ENCODE measurements around the gene UPK3BL2. TPM values are rescaled to one million over a fixed set of nuclear protein-coding genes. Genes with fewer than 3 reads are reported as not detected.

The UPK3BL2 gene, protein sequence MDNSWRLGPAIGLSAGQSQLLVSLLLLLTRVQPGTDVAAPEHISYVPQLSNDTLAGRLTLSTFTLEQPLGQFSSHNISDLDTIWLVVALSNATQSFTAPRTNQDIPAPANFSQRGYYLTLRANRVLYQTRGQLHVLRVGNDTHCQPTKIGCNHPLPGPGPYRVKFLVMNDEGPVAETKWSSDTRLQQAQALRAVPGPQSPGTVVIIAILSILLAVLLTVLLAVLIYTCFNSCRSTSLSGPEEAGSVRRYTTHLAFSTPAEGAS
- total RNA-seq, result 10 to 100 TPM; 15.7 to 15.9 TPM

DNA sequence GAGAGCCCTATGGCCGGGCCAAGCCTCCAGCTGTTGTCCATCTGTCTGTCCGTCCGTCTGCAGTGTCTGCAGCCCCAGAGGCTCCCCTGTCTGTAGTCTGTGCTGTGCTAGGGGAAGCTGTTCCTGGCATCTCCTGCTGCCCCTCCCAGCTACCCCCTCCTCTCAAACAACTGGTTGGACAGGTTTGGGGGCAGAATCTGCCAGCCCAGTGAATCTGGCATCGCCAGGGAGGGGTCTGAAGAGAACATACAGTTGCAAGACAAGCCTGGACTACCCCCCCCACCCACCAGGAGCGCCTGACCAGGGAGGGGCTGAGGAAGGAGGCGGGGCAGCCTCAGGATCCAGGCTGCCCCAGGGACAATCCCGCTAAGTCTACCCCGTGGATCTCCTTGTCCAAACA is at the start of gene UPK3BL2:
TSS of gene UPK3BL2 (minus strand) at position 101 of the 400 bp plus-strand sequence. CDS start at position 41, 60 bp downstream.

DNA sequence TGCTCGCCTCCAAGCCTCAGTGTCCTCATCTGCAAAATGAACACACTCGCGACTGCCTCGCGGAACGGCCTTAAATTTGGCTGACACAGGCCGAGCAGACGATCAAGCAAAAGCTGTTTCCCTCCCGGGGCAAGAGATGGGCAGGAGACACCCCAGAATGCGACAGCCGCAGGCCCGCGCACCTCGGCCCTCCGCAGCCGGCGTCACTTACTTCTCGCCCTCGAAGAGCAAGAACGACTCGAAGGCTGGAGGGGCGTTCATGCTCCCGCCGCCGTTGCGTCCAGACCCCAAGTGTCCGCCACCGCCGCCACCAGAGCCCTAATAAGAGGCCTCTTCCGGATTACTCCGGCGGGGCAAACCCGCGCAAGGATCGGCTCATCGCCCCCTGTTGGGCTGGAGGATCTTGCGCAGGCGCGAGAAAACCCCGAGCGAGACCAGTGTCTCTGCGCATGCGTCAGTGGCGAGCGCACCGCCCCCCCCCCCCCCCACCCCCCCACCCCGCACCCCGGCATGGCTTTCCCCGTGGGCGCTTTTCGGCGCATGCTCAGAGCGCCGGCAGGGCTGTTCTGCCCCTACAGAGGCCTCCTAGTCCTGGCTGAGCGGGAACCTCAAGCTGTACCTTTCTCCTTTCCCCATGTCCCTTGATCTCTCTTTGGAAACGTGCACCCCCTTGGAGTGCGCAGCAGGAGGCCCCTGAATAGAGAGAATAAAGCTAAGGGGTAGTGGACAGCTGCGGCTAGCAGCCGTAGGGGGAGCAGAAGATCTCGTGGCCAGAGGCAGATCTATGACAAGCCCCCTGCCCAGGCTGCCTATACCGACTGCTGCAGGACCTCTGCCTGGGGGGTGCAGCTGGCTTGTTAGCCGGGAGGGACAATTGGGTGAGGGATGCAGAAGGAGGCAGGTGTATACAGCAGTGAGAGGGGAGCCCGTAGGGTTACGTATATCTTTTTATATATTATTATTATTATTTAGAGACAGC is 29.1 kb upstream of the UPK3BL2 start, which contains the start of gene POLR2J3:
TSS of gene POLR2J3 (minus strand) at position 323 of the 979 bp plus-strand sequence. CDS start at position 261, 62 bp downstream.

DNA sequence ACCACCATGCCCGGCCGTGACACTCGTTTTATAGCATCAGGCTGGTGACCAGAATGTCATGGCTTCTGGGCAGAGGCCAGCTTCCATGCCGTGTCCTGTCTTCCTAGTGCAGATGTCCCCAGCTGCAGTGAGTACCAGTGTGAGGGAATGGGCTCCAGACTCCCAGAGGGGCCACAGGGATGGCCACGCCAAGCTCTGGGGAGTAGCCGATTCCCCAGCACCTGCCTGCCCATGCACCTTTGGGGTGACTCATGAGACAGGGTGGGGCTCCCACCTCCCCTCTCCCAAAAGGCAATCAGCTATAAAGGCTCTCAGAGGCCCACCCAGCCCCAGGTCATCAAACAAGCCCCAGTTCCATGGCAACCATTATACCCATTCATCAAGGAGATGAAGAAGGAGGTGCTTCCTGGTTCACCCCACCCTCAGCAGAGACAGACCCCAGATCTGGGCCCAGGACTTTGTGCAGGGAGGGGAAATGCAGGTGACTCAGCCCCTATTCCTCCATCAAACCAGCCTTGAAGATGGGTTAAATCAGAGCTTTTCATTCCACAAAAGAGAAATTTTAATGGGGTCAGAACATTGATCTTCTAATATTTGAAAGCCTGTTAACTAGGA is 7.4 kb upstream of the UPK3BL2 start, which contains the start of gene SPDYE2:
TSS of gene SPDYE2 (plus strand) at position 419 of the 615 bp plus-strand sequence. CDS start 2,030 bp downstream, outside the sequence.

DNA sequence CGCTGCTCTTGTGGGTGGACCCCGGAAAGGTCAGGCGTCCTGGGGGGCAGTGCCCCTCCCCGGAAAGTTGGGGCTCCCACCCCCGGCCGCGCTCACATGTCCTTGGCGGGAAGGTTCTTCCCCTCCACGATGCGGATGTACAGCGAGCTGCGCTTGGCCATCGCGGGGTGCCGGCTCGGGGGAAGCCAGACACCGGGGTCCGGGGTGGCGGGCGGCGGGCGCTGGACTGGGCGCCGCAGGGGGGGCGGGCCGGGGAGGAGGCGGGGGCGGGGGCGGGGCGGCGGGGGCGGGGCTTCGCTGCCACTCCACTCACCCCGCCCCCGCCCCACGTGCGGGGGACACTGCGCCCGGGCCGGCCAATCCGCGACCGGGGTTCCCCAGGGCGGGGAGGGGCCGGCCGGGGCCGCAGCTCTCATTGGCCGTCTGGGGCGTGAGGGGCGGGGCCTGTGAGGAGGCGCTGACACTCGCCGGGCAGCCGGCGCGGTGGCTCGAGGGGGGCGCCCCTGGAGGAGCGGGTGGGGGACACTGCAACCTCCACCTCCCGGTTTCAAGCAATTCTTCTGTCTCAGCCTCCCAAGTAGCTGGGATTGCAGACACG is 25.8 kb downstream of the UPK3BL2 start, which contains the start of gene RASA4B:
TSS of gene RASA4B (minus strand) at position 228 of the 598 bp plus-strand sequence. CDS start at position 161, 67 bp downstream.

Other genes with a start within 250 kb of the UPK3BL2 start
- not detected for gene SPDYE6, start 187.3 kb downstream of the UPK3BL2 start, total RNA-seq
- 10 to 100 TPM; 28.5 to 33.3 TPM for gene PRKRIP1, start 147.3 kb downstream of the UPK3BL2 start, total RNA-seq
- 10 to 100 TPM; 66.4 to 68.0 TPM for gene ORAI2, start 110.1 kb downstream of the UPK3BL2 start, total RNA-seq
- gene ALKBH4, start 78.8 kb downstream of the UPK3BL2 start, total RNA-seq, result 10 to 100 TPM; 11.5 to 12.1 TPM
- 10 to 100 TPM; 15.8 TPM for gene LRWD1, start 78.7 kb downstream of the UPK3BL2 start, total RNA-seq
- 10 to 100 TPM; 41.6 to 45.4 TPM for gene POLR2J, start 64.8 kb downstream of the UPK3BL2 start, total RNA-seq
- 10 to 100 TPM; 14.1 TPM for gene RASA4B, start 25.9 kb downstream of the UPK3BL2 start, total RNA-seq
- under 1 TPM; 0.15 to 0.19 TPM for gene SPDYE2, start 7.5 kb upstream of the UPK3BL2 start, total RNA-seq
- 10 to 100 TPM; 33.3 to 37.4 TPM for gene POLR2J3, start 28.9 kb upstream of the UPK3BL2 start, total RNA-seq
- 10 to 100 TPM; 36.1 to 37.2 TPM for gene RASA4, start 73.1 kb upstream of the UPK3BL2 start, total RNA-seq
- 10 to 100 TPM; 16.3 to 19.0 TPM for gene UPK3BL1, start 99.1 kb upstream of the UPK3BL2 start, total RNA-seq
- gene SPDYE2B, start 106.6 kb upstream of the UPK3BL2 start, total RNA-seq, result not detected
- gene POLR2J2, start 128.0 kb upstream of the UPK3BL2 start, total RNA-seq, result 10 to 100 TPM; 12.5 to 13.4 TPM
- gene FAM185A, start 205.3 kb upstream of the UPK3BL2 start, total RNA-seq, result 1 to 10 TPM; 6.5 to 8.5 TPM

Data from activated naive CD4-positive, alpha-beta T cell treated with anti-CD3 and anti-CD28 coated beads, Interleukin-2, amount 10 ng/mL, durations not matched to agents 5 hours and 36 hours (primary cell).